ENCODE data around the gene SLC1A5.

DNA sequence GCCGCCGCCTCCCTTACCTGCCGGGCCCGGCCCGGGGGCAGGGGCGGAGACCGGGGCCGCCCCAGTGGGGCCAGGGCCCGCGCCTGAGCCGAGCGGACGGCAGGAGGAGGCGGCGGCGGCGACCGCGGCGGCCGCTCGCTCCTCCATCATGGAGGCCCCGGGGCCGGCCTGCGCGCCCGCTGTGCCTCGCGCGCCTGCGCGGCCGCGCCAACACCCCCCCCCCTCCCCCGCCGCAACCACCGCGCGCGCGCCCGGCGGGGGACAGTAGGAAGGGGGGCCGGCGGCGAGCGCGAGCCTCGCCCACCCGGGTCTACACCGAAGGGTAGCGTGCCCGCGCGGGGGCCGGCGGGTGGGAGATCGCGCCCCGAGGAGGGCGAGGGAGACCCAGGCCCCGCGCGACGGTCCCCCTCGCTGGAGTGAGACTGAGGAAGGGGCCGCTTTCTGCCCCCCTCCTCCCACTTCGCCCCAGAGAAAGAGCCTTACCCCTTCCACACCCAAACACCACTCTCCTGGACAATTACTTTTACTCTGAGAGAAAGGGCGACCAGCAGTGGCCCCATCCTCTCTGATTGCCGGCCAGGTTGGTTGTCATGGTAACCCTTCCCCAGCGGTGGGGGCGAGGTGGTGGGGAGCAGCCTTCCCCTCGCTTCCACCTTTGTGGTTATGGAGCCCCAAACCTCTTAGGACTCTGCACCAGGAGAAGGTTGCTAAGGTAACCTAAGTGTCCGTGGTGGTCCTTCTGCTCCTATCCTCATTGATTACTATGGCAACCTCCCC, 41.9 kb downstream of the SLC1A5 start, which contains the start of gene STRN4:
- TF ChIP-seq, protein P1, sequence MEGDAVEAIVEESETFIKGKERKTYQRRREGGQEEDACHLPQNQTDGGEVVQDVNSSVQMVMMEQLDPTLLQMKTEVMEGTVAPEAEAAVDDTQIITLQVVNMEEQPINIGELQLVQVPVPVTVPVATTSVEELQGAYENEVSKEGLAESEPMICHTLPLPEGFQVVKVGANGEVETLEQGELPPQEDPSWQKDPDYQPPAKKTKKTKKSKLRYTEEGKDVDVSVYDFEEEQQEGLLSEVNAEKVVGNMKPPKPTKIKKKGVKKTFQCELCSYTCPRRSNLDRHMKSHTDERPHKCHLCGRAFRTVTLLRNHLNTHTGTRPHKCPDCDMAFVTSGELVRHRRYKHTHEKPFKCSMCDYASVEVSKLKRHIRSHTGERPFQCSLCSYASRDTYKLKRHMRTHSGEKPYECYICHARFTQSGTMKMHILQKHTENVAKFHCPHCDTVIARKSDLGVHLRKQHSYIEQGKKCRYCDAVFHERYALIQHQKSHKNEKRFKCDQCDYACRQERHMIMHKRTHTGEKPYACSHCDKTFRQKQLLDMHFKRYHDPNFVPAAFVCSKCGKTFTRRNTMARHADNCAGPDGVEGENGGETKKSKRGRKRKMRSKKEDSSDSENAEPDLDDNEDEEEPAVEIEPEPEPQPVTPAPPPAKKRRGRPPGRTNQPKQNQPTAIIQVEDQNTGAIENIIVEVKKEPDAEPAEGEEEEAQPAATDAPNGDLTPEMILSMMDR (IDR thresholded peaks at IDR 0.05; ENCODE audit: extremely low read depth in 1 of 2, insufficient read depth in 1 of 2, low read depth in 1 of 2, low read length in 2 of 2) = no peak
- TF ChIP-seq FOS (IDR thresholded peaks at IDR 0.05; ENCODE audit: borderline replicate concordance, insufficient read depth, low read length) (no peak), JUN (IDR thresholded peaks at IDR 0.05; ENCODE audit: borderline replicate concordance, insufficient read depth, insufficient read length, low read depth) (no peak), POLR2A (IDR thresholded peaks at IDR 0.05; ENCODE audit: low read depth, low read length) (peak; percentile 28), EZH2 (IDR thresholded peaks at IDR 0.05; ENCODE audit: borderline replicate concordance, low read depth, low read length, severe bottlenecking) (no peak), POLR2AphosphoS5 (IDR thresholded peaks at IDR 0.05; ENCODE audit: insufficient read depth, low read depth, low read length) (no peak)
- TF ChIP-seq, protein P2, sequence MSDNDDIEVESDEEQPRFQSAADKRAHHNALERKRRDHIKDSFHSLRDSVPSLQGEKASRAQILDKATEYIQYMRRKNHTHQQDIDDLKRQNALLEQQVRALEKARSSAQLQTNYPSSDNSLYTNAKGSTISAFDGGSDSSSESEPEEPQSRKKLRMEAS (IDR thresholded peaks at IDR 0.05; ENCODE audit: insufficient read depth, insufficient read length) = no peak

Measured in endothelial cell of umbilical vein (primary cell).